Measurements from ENCODE around the gene EYS.

Gene EYS

GRCh38 chr6:65098349-65098748, 608.7 kb downstream of the EYS start:
- ATAC-seq, result no peak
- TF ChIP-seq PPARA (CRISPR knock-in tag; IDR thresholded peaks at IDR 0.05; ENCODE audit: borderline replicate concordance) (no peak), RARB (CRISPR knock-in tag; IDR thresholded peaks at IDR 0.05) (no peak), ZNF70 (CRISPR knock-in tag; IDR thresholded peaks at IDR 0.05) (no peak), GLIS3 (CRISPR knock-in tag; IDR thresholded peaks at IDR 0.05) (no peak), ARNTL (CRISPR knock-in tag; IDR thresholded peaks at IDR 0.05; ENCODE audit: borderline replicate concordance, low read depth) (no peak), SNAI2 (CRISPR knock-in tag; IDR thresholded peaks at IDR 0.05) (no peak), TCF4 (CRISPR knock-in tag; IDR thresholded peaks at IDR 0.05; ENCODE audit: borderline replicate concordance) (no peak), CSDC2 (CRISPR knock-in tag; IDR thresholded peaks at IDR 0.05) (no peak), BACH2 (CRISPR knock-in tag; IDR thresholded peaks at IDR 0.05; ENCODE audit: borderline replicate concordance) (no peak)
- TF ChIP-seq, protein P1, sequence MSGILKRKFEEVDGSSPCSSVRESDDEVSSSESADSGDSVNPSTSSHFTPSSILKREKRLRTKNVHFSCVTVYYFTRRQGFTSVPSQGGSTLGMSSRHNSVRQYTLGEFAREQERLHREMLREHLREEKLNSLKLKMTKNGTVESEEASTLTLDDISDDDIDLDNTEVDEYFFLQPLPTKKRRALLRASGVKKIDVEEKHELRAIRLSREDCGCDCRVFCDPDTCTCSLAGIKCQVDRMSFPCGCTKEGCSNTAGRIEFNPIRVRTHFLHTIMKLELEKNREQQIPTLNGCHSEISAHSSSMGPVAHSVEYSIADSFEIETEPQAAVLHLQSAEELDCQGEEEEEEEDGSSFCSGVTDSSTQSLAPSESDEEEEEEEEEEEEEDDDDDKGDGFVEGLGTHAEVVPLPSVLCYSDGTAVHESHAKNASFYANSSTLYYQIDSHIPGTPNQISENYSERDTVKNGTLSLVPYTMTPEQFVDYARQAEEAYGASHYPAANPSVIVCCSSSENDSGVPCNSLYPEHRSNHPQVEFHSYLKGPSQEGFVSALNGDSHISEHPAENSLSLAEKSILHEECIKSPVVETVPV (CRISPR knock-in tag; IDR thresholded peaks at IDR 0.05), result no peak

DNA sequence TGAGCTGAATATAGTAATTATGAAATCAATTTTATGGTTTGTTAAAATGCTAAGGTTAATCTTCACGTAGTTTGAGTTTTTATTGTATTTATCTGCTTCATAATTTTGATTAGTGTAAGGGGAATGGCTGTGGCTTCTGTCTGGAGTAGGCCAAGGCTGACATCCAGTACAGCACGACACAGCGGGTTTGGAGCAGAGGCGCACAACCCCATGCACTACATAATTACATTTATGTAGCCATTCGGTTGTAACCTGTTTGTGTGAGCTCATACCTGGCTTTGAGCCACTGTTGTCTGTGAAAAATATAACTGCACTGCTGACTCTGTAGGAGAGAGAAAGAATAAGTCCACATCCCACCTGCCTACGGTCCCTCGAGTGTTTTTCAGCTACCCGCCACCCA, 615.5 kb downstream of the EYS start:
- no peak for ATAC-seq
- no peak for TF ChIP-seq ARNTL (CRISPR knock-in tag; IDR thresholded peaks at IDR 0.05; ENCODE audit: borderline replicate concordance, low read depth)
- no peak for TF ChIP-seq ZFP30 (CRISPR knock-in tag; IDR thresholded peaks at IDR 0.05)
- TF ChIP-seq TSHZ2 (CRISPR knock-in tag; IDR thresholded peaks at IDR 0.05), result no peak
- TF ChIP-seq RARB (CRISPR knock-in tag; IDR thresholded peaks at IDR 0.05), result no peak
- no peak for TF ChIP-seq TOX (CRISPR knock-in tag; IDR thresholded peaks at IDR 0.05; ENCODE audit: borderline replicate concordance)
- TF ChIP-seq ZNF565 (CRISPR knock-in tag; conservative IDR thresholded peaks at IDR 0.05; ENCODE audit: low read depth), result no peak
- TF ChIP-seq CSDC2 (CRISPR knock-in tag; IDR thresholded peaks at IDR 0.05), result no peak
- no peak for TF ChIP-seq ZNF70 (CRISPR knock-in tag; IDR thresholded peaks at IDR 0.05)
- no peak for TF ChIP-seq ISL1 (CRISPR knock-in tag; IDR thresholded peaks at IDR 0.05)
- no peak for TF ChIP-seq SNAI2 (CRISPR knock-in tag; IDR thresholded peaks at IDR 0.05)
- no peak for TF ChIP-seq ZNF8 (CRISPR knock-in tag; IDR thresholded peaks at IDR 0.05)

- TF ChIP-seq ZNF70 (CRISPR knock-in tag; IDR thresholded peaks at IDR 0.05) (no peak), PPARA (CRISPR knock-in tag; IDR thresholded peaks at IDR 0.05; ENCODE audit: borderline replicate concordance) (no peak), ESRRG (CRISPR knock-in tag; IDR thresholded peaks at IDR 0.05) (no peak), SNAI2 (CRISPR knock-in tag; IDR thresholded peaks at IDR 0.05) (no peak), ZNF8 (CRISPR knock-in tag; IDR thresholded peaks at IDR 0.05) (no peak)
- TF ChIP-seq, protein P2, sequence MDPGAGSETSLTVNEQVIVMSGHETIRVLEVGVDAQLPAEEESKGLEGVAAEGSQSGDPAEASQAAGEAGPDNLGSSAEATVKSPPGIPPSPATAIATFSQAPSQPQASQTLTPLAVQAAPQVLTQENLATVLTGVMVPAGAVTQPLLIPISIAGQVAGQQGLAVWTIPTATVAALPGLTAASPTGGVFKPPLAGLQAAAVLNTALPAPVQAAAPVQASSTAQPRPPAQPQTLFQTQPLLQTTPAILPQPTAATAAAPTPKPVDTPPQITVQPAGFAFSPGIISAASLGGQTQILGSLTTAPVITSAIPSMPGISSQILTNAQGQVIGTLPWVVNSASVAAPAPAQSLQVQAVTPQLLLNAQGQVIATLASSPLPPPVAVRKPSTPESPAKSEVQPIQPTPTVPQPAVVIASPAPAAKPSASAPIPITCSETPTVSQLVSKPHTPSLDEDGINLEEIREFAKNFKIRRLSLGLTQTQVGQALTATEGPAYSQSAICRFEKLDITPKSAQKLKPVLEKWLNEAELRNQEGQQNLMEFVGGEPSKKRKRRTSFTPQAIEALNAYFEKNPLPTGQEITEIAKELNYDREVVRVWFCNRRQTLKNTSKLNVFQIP (CRISPR knock-in tag; IDR thresholded peaks at IDR 0.05; ENCODE audit: borderline replicate concordance, low read depth), result no peak
- no peak for ATAC-seq
Measured at GRCh38 chr6:65088575-65088974, 618.5 kb downstream of the EYS start.

GRCh38 chr6:65081756-65082155, 625.3 kb downstream of the EYS start:
- no peak for ATAC-seq
- no peak for TF ChIP-seq CSDC2 (CRISPR knock-in tag; IDR thresholded peaks at IDR 0.05)
- no peak for TF ChIP-seq RARB (CRISPR knock-in tag; IDR thresholded peaks at IDR 0.05)
- no peak for TF ChIP-seq ZFP3 (CRISPR knock-in tag; IDR thresholded peaks at IDR 0.05)
- no peak for TF ChIP-seq TCF4 (CRISPR knock-in tag; IDR thresholded peaks at IDR 0.05; ENCODE audit: borderline replicate concordance)
- TF ChIP-seq PPARA (CRISPR knock-in tag; IDR thresholded peaks at IDR 0.05; ENCODE audit: borderline replicate concordance), result no peak
- TF ChIP-seq, protein P3, sequence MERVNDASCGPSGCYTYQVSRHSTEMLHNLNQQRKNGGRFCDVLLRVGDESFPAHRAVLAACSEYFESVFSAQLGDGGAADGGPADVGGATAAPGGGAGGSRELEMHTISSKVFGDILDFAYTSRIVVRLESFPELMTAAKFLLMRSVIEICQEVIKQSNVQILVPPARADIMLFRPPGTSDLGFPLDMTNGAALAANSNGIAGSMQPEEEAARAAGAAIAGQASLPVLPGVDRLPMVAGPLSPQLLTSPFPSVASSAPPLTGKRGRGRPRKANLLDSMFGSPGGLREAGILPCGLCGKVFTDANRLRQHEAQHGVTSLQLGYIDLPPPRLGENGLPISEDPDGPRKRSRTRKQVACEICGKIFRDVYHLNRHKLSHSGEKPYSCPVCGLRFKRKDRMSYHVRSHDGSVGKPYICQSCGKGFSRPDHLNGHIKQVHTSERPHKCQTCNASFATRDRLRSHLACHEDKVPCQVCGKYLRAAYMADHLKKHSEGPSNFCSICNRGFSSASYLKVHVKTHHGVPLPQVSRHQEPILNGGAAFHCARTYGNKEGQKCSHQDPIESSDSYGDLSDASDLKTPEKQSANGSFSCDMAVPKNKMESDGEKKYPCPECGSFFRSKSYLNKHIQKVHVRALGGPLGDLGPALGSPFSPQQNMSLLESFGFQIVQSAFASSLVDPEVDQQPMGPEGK (CRISPR knock-in tag; IDR thresholded peaks at IDR 0.05; ENCODE audit: borderline replicate concordance), result no peak
- no peak for TF ChIP-seq ESRRG (CRISPR knock-in tag; IDR thresholded peaks at IDR 0.05)
- no peak for TF ChIP-seq GLIS3 (CRISPR knock-in tag; IDR thresholded peaks at IDR 0.05)
- no peak for TF ChIP-seq SNAI2 (CRISPR knock-in tag; IDR thresholded peaks at IDR 0.05)
- no peak for TF ChIP-seq ZNF70 (CRISPR knock-in tag; IDR thresholded peaks at IDR 0.05)
- no peak for TF ChIP-seq CREB5 (CRISPR knock-in tag; IDR thresholded peaks at IDR 0.05; ENCODE audit: low read depth)
- no peak for TF ChIP-seq ZNF565 (CRISPR knock-in tag; conservative IDR thresholded peaks at IDR 0.05; ENCODE audit: low read depth)
- no peak for TF ChIP-seq ISL1 (CRISPR knock-in tag; IDR thresholded peaks at IDR 0.05)
- TF ChIP-seq BACH2 (CRISPR knock-in tag; IDR thresholded peaks at IDR 0.05; ENCODE audit: borderline replicate concordance), result no peak
- no peak for TF ChIP-seq TOX (CRISPR knock-in tag; IDR thresholded peaks at IDR 0.05; ENCODE audit: borderline replicate concordance)
- TF ChIP-seq ZNF8 (CRISPR knock-in tag; IDR thresholded peaks at IDR 0.05), result no peak

All from SK-N-SH treated with all-trans-retinoic acid at 6 μM for 48 hours (cell line).